Sigmoid colon (tissue), 7 donors: Measurements from ENCODE around the gene TRIM2. TPM values are rescaled to one million over a fixed set of nuclear protein-coding genes. Genes with fewer than 3 reads are reported as not detected.

Source experiments
- DNase-seq: peaks from one replicate; pipeline ENCODE4 v3.0.0-alpha.2; 2019
- H3K27ac ChIP-seq, 4 donors: fragments of 200-600 bp; sonication (generic); one replicate each; pipeline ENCODE4 v1.5.1; 2016 to 2019; ENCODE audit warnings: mild to moderate bottlenecking in 1 of 4
- H3K27me3 ChIP-seq, 3 donors: fragments of 200-600 bp; sonication (generic); one replicate each; pipeline ENCODE4 v1.5.1; 2019; ENCODE audit warnings: mild to moderate bottlenecking in 1 of 3
- H3K36me3 ChIP-seq, 4 donors: fragments of 200-600 bp; sonication (generic); one replicate each; pipeline ENCODE4 v1.5.1; 2016 to 2019
- H3K4me1 ChIP-seq, 4 donors: fragments of 200-600 bp; sonication (generic); one replicate each; pipeline ENCODE4 v1.5.1; 2017 to 2019
- H3K4me3 ChIP-seq, 4 donors: fragments of 200-600 bp; sonication (generic); one replicate each; pipeline ENCODE4 v1.5.1; 2017 to 2019; ENCODE audit warnings: mild to moderate bottlenecking in 2 of 4, moderate library complexity in 1 of 4
- H3K9me3 ChIP-seq, 4 donors: fragments of 200-600 bp in 3 of 4; sonication (generic) in 3 of 4; one replicate each; pipeline versions ENCODE4 v1.5.1 to v1.6.1; 2013 to 2019
- EP300 ChIP-seq, 4 donors: sonication (generic); formaldehyde crosslinking; IDR thresholded peaks; one replicate each; pipeline ENCODE4 v1.6.1; 2017; ENCODE audit warnings: antibody characterized with exemption in 4 of 4
- POLR2A ChIP-seq, 2 donors: fragments of 450-650 bp; IDR thresholded peaks; one replicate each; pipeline ENCODE4 v1.6.1; 2016; ENCODE audit warnings: antibody characterized with exemption in 2 of 2, mild to moderate bottlenecking in 2 of 2, moderate library complexity in 2 of 2
- POLR2AphosphoS5 ChIP-seq, 4 donors: sonication (generic); formaldehyde crosslinking; IDR thresholded peaks; one replicate each; pipeline ENCODE4 v1.6.1; 2017; ENCODE audit warnings: antibody characterized with exemption in 4 of 4
- WGBS, 2 donors: extraction: QIAGEN DNeasy Blood & Tissue Kit; methylation state at CpG; one replicate each; pipeline ENCODE4 v1.1.7; 2013; 5-methylcytosine and 5-hydroxymethylcytosine counted together
- intact Hi-C: fragments of 100-400 bp; cut with DNase I; formaldehyde crosslinking; loops from one replicate; pipeline ENCODE4 v1.15.1; 2023
- polyA plus RNA-seq, 3 donors: library from polyadenylated mRNA; stranded (reverse); fragments of 200-250 nt; gene quantifications; one replicate each; pipeline ENCODE4 v1.2.3, GENCODE V29; 2013
- total RNA-seq, 4 donors: library from RNA; depleted of rRNA; stranded (reverse); fragments of >200 nt; gene quantifications; one replicate each; pipeline ENCODE4 v1.1.0, GENCODE V29; 2016
- TF ChIP-seq, protein P1 (sequence below), 4 experiments: fragments of 450-650 bp in 3 of 4; fragments of 200-600 bp in 1 of 4; IDR thresholded peaks; one replicate each; pipeline ENCODE4 v1.5.1; 2016 to 2019; ENCODE audit warnings: antibody characterized with exemption in 4 of 4, mild to moderate bottlenecking in 3 of 4, moderate library complexity in 2 of 4
- donor health status: healthy with polysubstance abuse.
- donor health status: Bipolar disorder and iron deficiency.
- donor health status: healthy.

The TRIM2 gene
- total and polyA plus RNA-seq, 7 donors: 19.8 to 51.7 (median 31.6) TPM

- 25 to 58% methylated on average over 5 of the region's 5 CpGs for WGBS, 2 donors
- Histone ChIP-seq H3K27ac (no peak overlapping the region), H3K4me1 (peaks cover 0 to 19% (median 11%) of the 10 kb centered on the region in 4 donors), H3K27me3 (no peaks in the 10 kb centered on the region), H3K36me3 (no peaks in the 10 kb centered on the region), H3K9me3 (no peaks in the 10 kb centered on the region), H3K4me3 (no peak overlapping the region)
- TF ChIP-seq POLR2AphosphoS5 (IDR thresholded peaks at IDR 0.05) (no peak), POLR2A (IDR thresholded peaks at IDR 0.05) (no peak), EP300 (IDR thresholded peaks at IDR 0.05) (no peak)
- TF ChIP-seq, protein P1, sequence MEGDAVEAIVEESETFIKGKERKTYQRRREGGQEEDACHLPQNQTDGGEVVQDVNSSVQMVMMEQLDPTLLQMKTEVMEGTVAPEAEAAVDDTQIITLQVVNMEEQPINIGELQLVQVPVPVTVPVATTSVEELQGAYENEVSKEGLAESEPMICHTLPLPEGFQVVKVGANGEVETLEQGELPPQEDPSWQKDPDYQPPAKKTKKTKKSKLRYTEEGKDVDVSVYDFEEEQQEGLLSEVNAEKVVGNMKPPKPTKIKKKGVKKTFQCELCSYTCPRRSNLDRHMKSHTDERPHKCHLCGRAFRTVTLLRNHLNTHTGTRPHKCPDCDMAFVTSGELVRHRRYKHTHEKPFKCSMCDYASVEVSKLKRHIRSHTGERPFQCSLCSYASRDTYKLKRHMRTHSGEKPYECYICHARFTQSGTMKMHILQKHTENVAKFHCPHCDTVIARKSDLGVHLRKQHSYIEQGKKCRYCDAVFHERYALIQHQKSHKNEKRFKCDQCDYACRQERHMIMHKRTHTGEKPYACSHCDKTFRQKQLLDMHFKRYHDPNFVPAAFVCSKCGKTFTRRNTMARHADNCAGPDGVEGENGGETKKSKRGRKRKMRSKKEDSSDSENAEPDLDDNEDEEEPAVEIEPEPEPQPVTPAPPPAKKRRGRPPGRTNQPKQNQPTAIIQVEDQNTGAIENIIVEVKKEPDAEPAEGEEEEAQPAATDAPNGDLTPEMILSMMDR (IDR thresholded peaks at IDR 0.05): no peak
- intact Hi-C loops: loop anchor here (5.0 kb wide), 1 partner anchor 111 kb away; no protein-coding TSS in a partner anchor
- no peak for DNase-seq
Measured at GRCh38 chr4:153206534-153206933, 2.3 kb downstream of the TRIM2 start.

DNA sequence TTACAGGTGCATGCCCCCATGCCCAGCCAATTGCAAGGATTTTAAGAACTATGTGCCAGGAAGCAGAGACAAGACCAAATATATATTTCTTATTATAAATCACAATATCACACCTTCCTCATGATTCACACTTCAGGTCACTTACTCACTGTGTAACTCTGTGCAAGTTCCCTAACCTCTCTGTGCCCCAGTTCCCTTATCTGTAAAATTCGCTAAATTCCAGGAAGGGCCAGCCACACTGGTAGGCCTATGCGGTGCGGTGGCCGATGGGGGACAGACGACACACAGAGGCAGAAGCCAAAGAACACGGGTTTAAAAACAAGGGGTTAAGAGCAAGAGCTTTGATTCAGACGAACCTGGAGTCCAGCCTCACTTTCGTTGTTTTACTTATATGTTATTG is 2.8 kb downstream of the TRIM2 start:
- DNase-seq: no peak
- H3K27ac ChIP-seq: no peak overlapping the region
- H3K27me3 ChIP-seq: no peaks in the 10 kb centered on the region
- H3K9me3 ChIP-seq: no peaks in the 10 kb centered on the region
- no peaks in the 10 kb centered on the region for H3K36me3 ChIP-seq
- 14 to 45% methylated on average over 8 of the region's 8 CpGs for WGBS, 2 donors
- H3K4me1 ChIP-seq: peaks cover 0 to 19% (median 11%) of the 10 kb centered on the region in 4 donors
- intact Hi-C loops: loop anchor here (5.0 kb wide), 1 partner anchor 110 kb away; no protein-coding TSS in a partner anchor
- no peak for TF ChIP-seq EP300 (IDR thresholded peaks at IDR 0.05)
- TF ChIP-seq POLR2A (IDR thresholded peaks at IDR 0.05): no peak
- TF ChIP-seq, protein P1 (IDR thresholded peaks at IDR 0.05): no peak
- TF ChIP-seq POLR2AphosphoS5 (IDR thresholded peaks at IDR 0.05): no peak
- no peak overlapping the region for H3K4me3 ChIP-seq

GRCh38 chr4:153207567-153207966 is 3.3 kb downstream of the TRIM2 start:
- WGBS, 2 donors: 9 to 35% methylated on average over 7 of the region's 7 CpGs
- Histone ChIP-seq H3K4me3 (no peak overlapping the region), H3K4me1 (peaks cover 0 to 19% (median 11%) of the 10 kb centered on the region in 4 donors), H3K9me3 (no peaks in the 10 kb centered on the region), H3K36me3 (no peaks in the 10 kb centered on the region), H3K27me3 (no peaks in the 10 kb centered on the region), H3K27ac (no peak overlapping the region)
- no peak for DNase-seq
- no peak for TF ChIP-seq POLR2A (IDR thresholded peaks at IDR 0.05)
- TF ChIP-seq, protein P1 (IDR thresholded peaks at IDR 0.05): peak in 3 of 4 experiments; percentile 19 to 65 (median 62)
- intact Hi-C loops: loop anchor here (5.0 kb wide), 1 partner anchor 110 kb away; no protein-coding TSS in a partner anchor

DNA sequence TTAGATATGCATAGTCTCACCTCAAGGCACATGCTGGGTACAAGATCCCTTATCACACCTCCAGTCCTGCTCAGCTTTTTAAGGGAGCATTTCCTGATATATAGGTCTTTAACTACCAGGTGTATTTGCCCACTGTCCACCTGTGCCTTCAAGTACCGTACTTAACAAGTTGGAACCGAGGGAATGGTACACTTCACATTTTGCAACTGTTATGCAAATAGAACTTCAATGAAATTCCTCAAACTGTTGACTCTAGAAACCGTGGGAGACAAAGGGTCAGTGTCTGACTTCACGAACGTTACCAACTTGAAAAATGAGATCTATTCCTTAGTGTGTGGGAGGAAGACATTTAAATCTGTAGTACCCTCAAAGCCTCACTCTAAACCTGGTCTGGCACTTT is 5.2 kb downstream of the TRIM2 start:
- Histone ChIP-seq H3K9me3 (no peaks in the 10 kb centered on the region), H3K4me3 (no peak overlapping the region), H3K27me3 (no peaks in the 10 kb centered on the region), H3K36me3 (no peaks in the 10 kb centered on the region), H3K27ac (no peak overlapping the region), H3K4me1 (peaks cover 0 to 17% (median 7%) of the 10 kb centered on the region in 4 donors)
- TF ChIP-seq POLR2AphosphoS5 (IDR thresholded peaks at IDR 0.05): no peak
- TF ChIP-seq EP300 (IDR thresholded peaks at IDR 0.05): no peak
- TF ChIP-seq POLR2A (IDR thresholded peaks at IDR 0.05): no peak
- TF ChIP-seq, protein P1 (IDR thresholded peaks at IDR 0.05): no peak
- WGBS, 2 donors: 14 to 52% methylated on average over 5 of the region's 5 CpGs
- DNase-seq: no peak
- intact Hi-C loops: loop anchor here (5.0 kb wide), 1 partner anchor 108 kb away; no protein-coding TSS in a partner anchor

GRCh38 chr4:153210727-153211126 is 6.5 kb downstream of the TRIM2 start:
- DNase-seq: no peak
- no peaks in the 10 kb centered on the region for H3K36me3 ChIP-seq
- H3K27ac ChIP-seq: no peak overlapping the region
- TF ChIP-seq POLR2A (IDR thresholded peaks at IDR 0.05) (no peak), EP300 (IDR thresholded peaks at IDR 0.05) (no peak), POLR2AphosphoS5 (IDR thresholded peaks at IDR 0.05) (no peak)
- TF ChIP-seq, protein P1 (IDR thresholded peaks at IDR 0.05): no peak
- 72 to 88% methylated on average over 1 of the region's 1 CpG for WGBS, 2 donors
- peaks cover 0 to 8% (median 0%) of the 10 kb centered on the region in 4 donors for H3K4me1 ChIP-seq
- intact Hi-C loops: no loop called here
- no peaks in the 10 kb centered on the region for H3K9me3 ChIP-seq
- no peaks in the 10 kb centered on the region for H3K27me3 ChIP-seq
- no peak overlapping the region for H3K4me3 ChIP-seq
